ENCODE data around the gene WDR7. TPM values are rescaled to one million over a fixed set of nuclear protein-coding genes. Genes with fewer than 3 reads are reported as not detected.

Gene WDR7
- total RNA-seq, 1 donor from 2014 or later, result 36.4 TPM

DNA sequence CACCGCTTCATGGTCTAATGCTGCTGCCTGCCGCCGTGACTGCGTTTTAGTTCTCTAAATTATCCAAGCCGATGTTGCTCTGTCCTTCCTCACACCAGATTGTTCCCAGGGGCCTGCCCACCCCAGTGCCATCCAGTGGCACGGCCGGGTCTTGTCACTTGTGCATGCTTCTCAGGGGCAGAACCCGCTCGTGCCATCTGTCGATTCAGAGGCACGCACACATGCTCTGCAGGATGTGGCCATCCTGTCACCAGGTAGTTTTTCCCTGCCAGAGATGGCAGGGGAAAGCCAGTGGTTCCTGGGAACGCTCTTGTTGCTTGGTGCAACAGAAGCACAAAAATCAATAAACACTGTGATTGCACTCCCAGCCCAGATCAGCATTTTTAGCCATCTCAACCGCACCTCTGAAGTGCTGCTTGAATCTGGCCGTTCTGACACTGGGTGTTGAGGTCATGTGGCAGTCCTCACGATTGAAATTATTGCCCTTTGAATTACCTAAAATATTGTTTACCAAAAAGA lies 376.1 kb downstream of the WDR7 start:
- intact Hi-C loops (cut with micrococcal nuclease), result no loop called here

- intact Hi-C loops (cut with micrococcal nuclease), result no loop called here
Observed at GRCh38 chr18:57029761-57030160, 378.6 kb downstream of the WDR7 start.

DNA sequence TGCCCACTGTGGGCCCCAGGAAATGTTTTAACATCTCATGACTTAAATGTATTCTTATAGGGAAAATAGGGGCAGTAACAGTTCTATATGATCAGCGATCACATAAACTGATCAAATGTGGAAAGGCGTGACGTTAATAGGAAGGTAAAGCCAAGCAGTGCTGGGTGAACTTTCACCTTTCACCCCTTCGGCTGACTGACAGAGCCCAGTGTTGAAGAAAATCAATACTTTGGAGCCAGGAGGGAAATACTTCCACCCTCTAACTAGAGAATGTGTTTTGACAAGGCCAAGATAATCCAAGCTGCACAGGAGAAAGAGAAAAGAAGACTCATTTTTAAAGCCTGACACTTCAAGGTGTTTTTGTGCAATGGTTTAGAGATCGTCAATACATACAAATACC lies 379.3 kb downstream of the WDR7 start:
- intact Hi-C loops (cut with micrococcal nuclease), result no loop called here

DNA sequence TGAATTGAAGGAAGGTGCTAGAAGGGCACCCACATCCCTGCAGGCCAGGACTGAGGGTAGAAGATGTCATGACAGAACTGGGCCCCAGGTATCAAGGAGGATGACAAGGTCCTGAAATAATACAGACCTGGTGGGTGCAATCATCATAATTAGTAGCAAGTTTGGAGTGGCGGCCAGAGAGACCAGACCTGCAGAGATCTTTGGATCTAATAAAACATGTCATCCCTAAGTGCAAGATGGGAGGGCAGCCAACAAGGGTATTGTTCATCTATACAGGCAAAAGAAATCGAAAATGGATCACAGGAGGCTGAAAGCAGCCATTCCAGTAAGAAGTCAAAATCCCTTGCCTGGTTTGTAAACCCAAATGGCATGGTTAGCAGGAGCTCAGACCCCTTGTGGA lies 384.4 kb downstream of the WDR7 start:
- intact Hi-C loops (cut with micrococcal nuclease), result no loop called here

DNA sequence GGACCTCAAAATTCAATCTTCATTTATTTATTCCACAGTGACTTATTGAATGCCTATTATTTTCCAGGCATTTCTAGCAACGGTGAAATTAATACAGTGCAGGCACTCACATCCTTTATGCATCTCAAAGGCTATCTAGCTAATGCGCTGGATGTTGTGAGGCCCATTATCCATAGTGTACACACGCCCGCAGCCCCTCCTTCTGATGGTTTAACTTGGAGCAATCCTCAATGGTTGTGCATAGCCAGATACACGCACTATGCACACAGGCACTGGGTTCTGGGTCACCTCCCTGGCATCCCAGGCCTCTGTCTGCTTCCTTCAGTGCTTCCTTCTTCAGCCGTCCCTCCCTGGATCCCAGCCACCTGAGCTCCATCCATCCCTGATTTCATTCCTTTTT lies 387.2 kb downstream of the WDR7 start:
- intact Hi-C loops (cut with micrococcal nuclease), result no loop called here

DNA sequence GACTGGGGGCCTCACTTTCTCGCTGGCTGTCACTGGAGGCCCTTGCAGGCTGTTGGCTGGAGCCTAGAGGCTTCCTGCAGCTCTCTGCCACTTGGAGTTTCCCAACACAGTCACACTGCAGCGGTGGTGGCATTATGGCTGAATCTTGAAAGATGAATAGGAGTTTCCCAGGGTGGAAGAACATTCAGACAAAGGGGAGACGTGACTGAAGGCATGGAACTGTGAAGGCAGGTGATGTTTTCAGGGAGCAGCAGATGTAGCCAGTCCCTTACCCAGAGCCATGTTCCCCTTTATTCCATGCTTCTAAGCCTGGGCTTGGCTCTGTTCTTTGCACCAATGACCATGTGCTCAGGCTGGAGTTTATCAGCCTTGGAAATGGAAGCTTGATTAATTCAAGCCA lies 389.0 kb downstream of the WDR7 start:
- intact Hi-C loops (cut with micrococcal nuclease), result no loop called here

GRCh38 chr18:57043241-57043640 lies 392.1 kb downstream of the WDR7 start:
- intact Hi-C loops (cut with micrococcal nuclease), result no loop called here

DNA sequence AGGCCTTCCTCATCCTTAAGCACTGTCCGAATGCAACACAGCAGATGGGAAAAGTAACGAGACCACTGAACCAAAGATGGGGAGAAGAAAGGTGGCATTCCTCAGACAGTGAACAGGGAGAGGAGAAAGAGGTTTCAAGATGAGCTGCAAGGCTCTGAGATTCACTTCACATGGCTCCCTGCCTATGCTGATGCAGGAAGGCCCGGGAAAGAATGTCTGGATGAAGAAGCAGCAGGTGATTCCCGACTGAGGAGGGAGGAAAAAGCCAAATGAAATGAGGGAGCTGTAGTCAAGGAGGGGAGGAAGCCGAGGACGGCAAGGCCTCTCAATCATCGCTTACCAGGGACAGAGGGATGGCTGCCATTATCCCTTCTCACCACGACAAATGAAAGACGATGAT lies 397.2 kb downstream of the WDR7 start:
- intact Hi-C loops (cut with micrococcal nuclease), result no loop called here

DNA sequence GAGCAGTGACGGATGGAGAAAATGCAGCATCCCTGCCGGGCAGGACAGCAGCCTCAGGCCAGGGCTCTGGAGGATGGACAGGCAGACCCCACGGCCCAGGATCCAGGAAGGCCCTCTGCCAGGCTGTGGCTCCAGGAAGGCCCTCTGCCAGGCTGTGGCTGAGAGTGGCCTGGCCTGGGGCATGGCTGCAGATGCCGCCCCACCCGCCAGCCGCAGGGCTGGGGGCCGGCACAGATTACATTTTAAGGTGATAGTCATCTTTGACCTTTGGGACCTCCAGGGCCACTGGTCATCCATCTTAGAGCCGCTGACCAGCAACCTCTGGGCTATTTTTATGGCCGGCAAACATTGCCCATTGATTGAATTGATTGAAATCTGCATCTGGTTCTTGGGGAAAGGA lies 397.7 kb downstream of the WDR7 start:
- intact Hi-C loops (cut with micrococcal nuclease), result no loop called here

- intact Hi-C loops (cut with micrococcal nuclease), result no loop called here
Observed at GRCh38 chr18:57050310-57050949, 399.3 kb downstream of the WDR7 start.

GRCh38 chr18:57051021-57051656 lies 400.0 kb downstream of the WDR7 start:
- intact Hi-C loops (cut with micrococcal nuclease), result no loop called here

- intact Hi-C loops (cut with micrococcal nuclease), result no loop called here
Observed at GRCh38 chr18:57051657-57052044, 400.5 kb downstream of the WDR7 start.

DNA sequence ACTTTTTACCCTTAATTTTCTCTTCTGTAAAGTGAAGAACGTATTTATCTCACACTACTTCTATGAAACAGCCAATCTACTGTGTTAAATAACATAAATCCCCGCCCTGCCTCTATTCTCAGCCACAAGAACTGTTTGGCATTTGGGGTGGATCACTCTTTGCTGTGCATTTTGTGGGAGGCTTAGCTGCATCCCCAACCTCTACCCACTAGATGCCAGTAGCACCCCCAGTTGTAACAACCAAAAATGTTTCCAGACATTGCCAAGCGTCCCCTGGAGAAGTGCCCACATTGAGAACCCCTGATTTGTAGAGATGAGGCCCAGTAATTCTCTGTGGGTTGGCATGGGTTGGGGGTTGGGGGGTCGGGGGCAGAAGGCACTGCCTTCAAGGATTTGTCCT lies 401.0 kb downstream of the WDR7 start:
- intact Hi-C loops (cut with micrococcal nuclease), result no loop called here

DNA sequence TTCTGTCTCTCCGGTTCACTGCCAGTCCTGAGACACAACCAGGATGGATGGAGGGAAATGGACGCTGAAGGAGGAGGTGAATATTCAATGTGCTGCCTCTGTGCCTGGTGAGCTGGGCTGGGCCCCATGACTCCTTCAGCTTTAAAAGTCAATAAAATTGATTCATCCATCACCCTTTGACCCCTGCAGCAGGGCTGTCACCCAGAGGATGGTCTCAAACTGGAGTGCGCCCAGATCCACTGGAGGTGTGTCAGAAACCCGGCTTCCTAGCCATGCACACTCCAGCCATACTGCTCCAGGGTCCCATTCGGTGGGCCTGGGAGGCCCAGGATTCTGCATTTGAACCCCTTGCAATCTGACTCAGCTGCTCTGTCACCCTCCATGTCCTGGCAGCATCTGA lies 401.6 kb downstream of the WDR7 start:
- intact Hi-C loops (cut with micrococcal nuclease), result no loop called here

DNA sequence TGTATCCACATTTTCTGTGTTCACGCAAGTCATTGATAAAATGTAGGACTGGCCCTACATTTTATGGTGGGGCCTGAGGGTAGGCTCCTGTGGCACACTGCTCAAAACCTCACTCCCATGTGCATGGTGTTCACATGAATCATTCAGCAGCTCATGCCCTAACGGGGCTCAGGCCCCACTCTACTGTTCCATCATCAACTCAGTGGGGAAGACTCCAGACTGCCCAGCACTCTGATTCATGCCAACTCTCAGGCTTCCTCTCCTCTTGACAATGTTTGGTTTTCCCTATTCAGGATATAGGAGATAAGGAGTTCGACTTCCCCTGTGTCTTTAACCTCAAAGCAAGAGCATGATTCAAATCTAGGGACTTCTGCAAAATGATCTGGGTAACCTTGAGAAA lies 403.7 kb downstream of the WDR7 start:
- intact Hi-C loops (cut with micrococcal nuclease), result no loop called here

DNA sequence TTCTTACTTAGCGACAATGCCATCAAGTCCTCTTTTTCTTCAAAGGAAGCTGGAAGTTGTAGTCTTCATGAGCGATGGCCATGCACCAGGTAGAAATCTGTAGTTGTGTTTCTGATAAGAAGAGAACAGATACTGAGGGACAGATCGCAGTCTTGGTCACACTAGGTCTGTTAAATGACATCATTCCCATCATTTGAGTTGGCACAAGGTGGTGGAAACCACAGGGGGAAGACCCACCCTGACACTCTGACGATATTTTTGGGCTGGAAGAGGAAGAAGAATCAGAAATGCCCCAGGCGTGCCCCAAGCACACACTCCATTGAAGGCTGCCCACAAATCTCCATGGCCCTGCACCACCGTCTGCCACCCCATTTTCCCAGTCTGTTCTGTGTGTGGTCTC lies 406.7 kb downstream of the WDR7 start:
- intact Hi-C loops (cut with micrococcal nuclease), result no loop called here

DNA sequence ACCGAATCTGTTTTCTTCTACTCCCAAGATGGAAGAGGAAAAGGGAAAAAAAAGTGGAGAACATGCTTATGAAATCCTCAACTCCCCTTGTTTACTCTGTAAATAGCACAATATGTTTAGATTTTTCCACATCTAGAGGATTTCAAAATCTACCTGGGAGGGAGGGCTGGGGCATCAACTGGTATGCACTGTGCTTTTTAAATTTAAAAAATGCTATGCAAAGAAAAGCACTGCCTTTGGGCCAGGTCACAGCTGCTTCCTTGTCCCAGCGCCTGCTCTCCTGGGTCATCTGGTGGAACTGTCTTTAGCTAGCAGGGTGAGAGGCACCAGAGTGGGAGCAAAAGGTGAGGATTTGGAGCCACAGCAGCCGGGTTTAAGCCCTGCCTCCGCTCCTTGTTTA lies 407.6 kb downstream of the WDR7 start:
- intact Hi-C loops (cut with micrococcal nuclease), result no loop called here

DNA sequence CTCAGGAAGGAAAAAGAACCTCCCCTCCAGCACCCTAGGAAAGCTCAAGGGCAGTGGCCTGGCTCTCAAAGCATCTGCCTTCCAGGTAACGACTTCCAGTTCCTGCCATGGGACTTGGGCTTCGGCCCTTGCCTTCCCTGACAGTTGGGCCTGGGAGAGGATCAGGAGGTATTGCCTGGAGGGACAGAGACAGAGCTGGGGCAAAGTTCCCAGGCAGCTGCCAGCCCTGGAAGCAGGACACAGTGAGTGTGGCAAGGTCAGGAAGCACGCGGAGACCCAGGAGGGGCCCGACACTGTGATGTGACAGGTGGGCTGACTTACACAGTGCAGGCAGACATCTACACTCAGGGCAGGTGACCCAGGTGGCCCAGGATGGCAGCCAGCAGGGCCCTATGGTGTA lies 408.2 kb downstream of the WDR7 start:
- intact Hi-C loops (cut with micrococcal nuclease), result no loop called here

DNA sequence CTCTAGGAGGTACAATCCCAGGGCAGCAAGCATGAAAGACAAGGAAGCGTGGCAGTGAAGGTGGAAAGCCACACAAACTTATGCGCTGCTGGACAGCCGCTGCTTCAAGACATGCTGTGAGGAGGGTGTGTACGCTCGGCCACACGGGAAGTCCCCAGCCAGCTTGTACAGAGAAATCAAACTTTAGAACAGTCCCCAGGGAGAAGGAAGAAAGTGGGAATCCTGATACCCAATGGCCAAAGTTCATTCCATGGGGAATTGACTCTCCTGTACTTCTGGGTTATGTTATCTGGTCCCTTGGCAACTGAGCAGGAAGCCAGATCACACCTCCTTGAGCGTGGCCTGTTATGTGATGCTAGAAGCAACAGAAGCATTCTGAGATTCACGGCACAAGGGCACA lies 409.7 kb downstream of the WDR7 start:
- intact Hi-C loops (cut with micrococcal nuclease), result loop anchor here (10.0 kb wide), 1 partner anchor 64 kb away; no protein-coding TSS in a partner anchor

GRCh38 chr18:57062178-57062577 lies 411.0 kb downstream of the WDR7 start:
- intact Hi-C loops (cut with micrococcal nuclease), result loop anchor here (10.0 kb wide), 1 partner anchor 63 kb away; no protein-coding TSS in a partner anchor

- intact Hi-C loops (cut with micrococcal nuclease), result loop anchor here (10.0 kb wide), 1 partner anchor 62 kb away; no protein-coding TSS in a partner anchor
Observed at GRCh38 chr18:57062844-57063243, 411.7 kb downstream of the WDR7 start.

DNA sequence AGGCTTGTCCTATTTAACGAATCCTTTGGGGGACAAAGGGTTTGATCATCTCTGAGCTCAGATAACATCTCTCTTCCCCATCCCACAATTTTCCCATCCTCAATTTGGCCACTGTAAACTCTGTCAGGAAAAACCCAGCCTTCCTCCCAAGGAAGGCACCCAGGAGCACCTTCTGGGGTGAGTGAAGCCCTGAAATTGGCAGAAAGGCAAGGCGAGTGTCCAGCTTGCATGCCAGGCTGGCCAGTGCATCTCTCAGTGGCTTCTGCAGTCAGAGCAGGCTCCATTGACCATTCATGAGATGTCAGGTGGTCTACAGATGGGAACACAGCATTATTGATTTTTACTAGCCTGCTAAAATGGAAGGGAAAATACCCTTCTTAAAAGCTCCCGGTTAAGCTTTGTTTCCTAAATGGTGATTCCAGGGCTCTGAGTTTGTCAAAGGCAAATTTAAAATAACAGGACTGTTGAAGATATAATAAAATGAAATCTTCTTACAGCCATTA lies 412.5 kb downstream of the WDR7 start:
- intact Hi-C loops (cut with micrococcal nuclease), result loop anchor here (10.0 kb wide), 1 partner anchor 61 kb away; no protein-coding TSS in a partner anchor

All from T-helper 2 cell treated with Interferon-gamma antibody and Interleukin-4, amounts not matched to agents 100 ng/mL and 5 ng/mL, for 36 hours (primary cell).